Ureter (tissue), 1 donor: Measurements from ENCODE around the gene LRRC49. TPM values are rescaled to one million over a fixed set of nuclear protein-coding genes. Genes with fewer than 3 reads are reported as not detected.
"Not testable (repeated sequence)": the region's sequence is repeated elsewhere in the genome, so short reads cannot be mapped to it uniquely, and the experiment has no call there.

Experiments
- DNase-seq: peaks from one replicate; pipeline ENCODE4 v3.0.0-alpha.2; 2020; ENCODE audit warnings: low spot score
- total RNA-seq: library from RNA; stranded (reverse); gene quantifications from one replicate; pipeline ENCODE4 v1.2.4, GENCODE V29; 2023
- donor health status: DM: yes; HTN: yes; CAD: no.

Gene LRRC49
- total RNA-seq, 1 donor from 2014 or later, result 28.1 TPM

GRCh38 chr15:70920981-70921696 is 28.5 kb downstream of the LRRC49 start:
- no peak for DNase-seq

GRCh38 chr15:70922119-70922518 is 29.5 kb downstream of the LRRC49 start:
- no peak for DNase-seq

GRCh38 chr15:70923311-70924080 is 30.9 kb downstream of the LRRC49 start:
- DNase-seq, result no peak

- DNase-seq, result not testable (repeated sequence)
Measured at GRCh38 chr15:70926914-70927313, 34.3 kb downstream of the LRRC49 start.

GRCh38 chr15:70931821-70932220 is 39.2 kb downstream of the LRRC49 start:
- DNase-seq, result no peak

GRCh38 chr15:70932397-70932796 is 39.8 kb downstream of the LRRC49 start:
- no peak for DNase-seq

- DNase-seq, result no peak
Measured at GRCh38 chr15:70933411-70933810, 40.8 kb downstream of the LRRC49 start.

- no peak for DNase-seq
Measured at GRCh38 chr15:70935631-70936030, 43.0 kb downstream of the LRRC49 start.

GRCh38 chr15:70936326-70936725 is 43.7 kb downstream of the LRRC49 start:
- DNase-seq, result no peak

GRCh38 chr15:70943285-70943684 is 50.7 kb downstream of the LRRC49 start:
- not testable (repeated sequence) for DNase-seq

GRCh38 chr15:70947351-70948335 is 55.0 kb downstream of the LRRC49 start:
- DNase-seq, result no peak

GRCh38 chr15:70950953-70951352 is 58.3 kb downstream of the LRRC49 start:
- DNase-seq, result no peak

GRCh38 chr15:70954171-70954570 is 61.5 kb downstream of the LRRC49 start:
- DNase-seq, result no peak

- DNase-seq, result no peak
Measured at GRCh38 chr15:70954733-70955132, 62.1 kb downstream of the LRRC49 start.

GRCh38 chr15:70955151-70955550 is 62.5 kb downstream of the LRRC49 start:
- DNase-seq, result no peak

GRCh38 chr15:70956201-70956995 is 63.8 kb downstream of the LRRC49 start:
- no peak for DNase-seq

- no peak for DNase-seq
Measured at GRCh38 chr15:70962084-70962483, 69.5 kb downstream of the LRRC49 start.

GRCh38 chr15:70963199-70963598 is 70.6 kb downstream of the LRRC49 start:
- DNase-seq, result no peak

GRCh38 chr15:70964058-70964457 is 71.4 kb downstream of the LRRC49 start:
- no peak for DNase-seq

- no peak for DNase-seq
Measured at GRCh38 chr15:70964686-70965085, 72.1 kb downstream of the LRRC49 start.

- DNase-seq, result no peak
Measured at GRCh38 chr15:70967646-70968045, 75.0 kb downstream of the LRRC49 start.
